WTC11 (cell line): ENCODE results near the gene AVEN.

Source experiments
- ATF1 ChIP-seq: sonication (generic); formaldehyde crosslinking; IDR thresholded peaks from 2 replicates; pipeline ENCODE4 v1.8.1; 2023; ENCODE audit warnings: mild to moderate bottlenecking, moderate library complexity, missing genetic modification reagents
- ATF3 ChIP-seq: sonication (generic); formaldehyde crosslinking; conservative IDR thresholded peaks from 2 replicates; pipeline ENCODE4 v1.8.1; 2022; ENCODE audit warnings: mild to moderate bottlenecking, missing genetic modification reagents
- CREB1 ChIP-seq: sonication (generic); formaldehyde crosslinking; IDR thresholded peaks from 2 replicates; pipeline ENCODE4 v1.8.0; 2023; ENCODE audit warnings: mild to moderate bottlenecking, missing genetic modification reagents
- CTCF ChIP-seq: fragments of 200-600 bp; IDR thresholded peaks from 2 replicates; pipeline ENCODE4 v1.8.0; 2022; ENCODE audit warnings: antibody characterized with exemption
- FOXK1 ChIP-seq: sonication (generic); formaldehyde crosslinking; IDR thresholded peaks from 2 replicates; pipeline ENCODE4 v1.8.0; 2022; ENCODE audit warnings: mild to moderate bottlenecking, moderate library complexity, missing genetic modification reagents
- HMGA2 ChIP-seq: fragments of 250-450 bp; sonication (Bioruptor Pico); IDR thresholded peaks from 2 replicates; pipeline ENCODE4 v1.4.0; 2021; ENCODE audit warnings: mild to moderate bottlenecking, moderate library complexity
- NFATC4 ChIP-seq: fragments of 250-450 bp; sonication (Bioruptor Pico); IDR thresholded peaks from 2 replicates; pipeline ENCODE4 v1.9.0; 2021; ENCODE audit warnings: mild to moderate bottlenecking
- PRRX2 ChIP-seq: fragments of 250-450 bp; sonication (Bioruptor Pico); IDR thresholded peaks from 2 replicates; pipeline ENCODE4 v1.8.0; 2021; ENCODE audit warnings: mild to moderate bottlenecking
- RELA ChIP-seq: sonication (generic); formaldehyde crosslinking; IDR thresholded peaks from 2 replicates; pipeline ENCODE4 v1.8.1; 2022; ENCODE audit warnings: missing genetic modification reagents, mild to moderate bottlenecking, borderline replicate concordance
- ZNF281 ChIP-seq: sonication (generic); formaldehyde crosslinking; IDR thresholded peaks from 2 replicates; pipeline ENCODE4 v1.8.0; 2023; ENCODE audit warnings: mild to moderate bottlenecking, missing genetic modification reagents
- TF ChIP-seq, protein P1 (sequence below): sonication (generic); formaldehyde crosslinking; IDR thresholded peaks from 2 replicates; pipeline ENCODE4 v1.8.1; 2023; ENCODE audit warnings: mild to moderate bottlenecking, missing genetic modification reagents, moderate library complexity
- TF ChIP-seq, protein P2 (sequence below): sonication (generic); formaldehyde crosslinking; IDR thresholded peaks from 2 replicates; pipeline ENCODE4 v1.8.1; 2023; ENCODE audit warnings: mild to moderate bottlenecking, missing genetic modification reagents

DNA sequence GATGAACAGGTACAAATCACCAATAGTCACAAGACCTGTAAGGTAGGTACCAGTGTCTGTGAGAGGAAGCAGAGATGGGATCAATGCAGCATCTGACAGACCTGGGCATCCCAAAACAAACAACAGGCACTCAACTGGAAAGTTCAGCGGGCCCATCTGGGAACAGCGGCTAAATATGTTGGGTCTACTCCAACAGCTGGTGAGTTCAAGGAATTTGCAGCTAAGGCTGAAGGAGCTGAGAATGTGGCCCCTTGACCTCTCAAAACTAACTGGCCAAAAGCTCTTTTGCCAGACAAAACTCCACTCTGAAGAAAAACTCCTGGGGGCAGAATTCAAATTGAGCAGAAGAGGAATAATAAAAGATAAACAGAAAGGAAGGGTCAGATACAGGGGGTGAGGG lies 24.4 kb downstream of the AVEN start:
- TF ChIP-seq HMGA2 (CRISPR knock-in tag) (no peak), FOXK1 (CRISPR knock-in tag) (no peak), CTCF (no peak), ATF1 (CRISPR knock-in tag) (no peak), RELA (CRISPR knock-in tag) (no peak), PRRX2 (CRISPR knock-in tag) (no peak), ZNF281 (no peak), CREB1 (CRISPR knock-in tag) (no peak), ATF3 (CRISPR knock-in tag) (no peak), NFATC4 (CRISPR knock-in tag) (no peak)
- TF ChIP-seq, protein P1, sequence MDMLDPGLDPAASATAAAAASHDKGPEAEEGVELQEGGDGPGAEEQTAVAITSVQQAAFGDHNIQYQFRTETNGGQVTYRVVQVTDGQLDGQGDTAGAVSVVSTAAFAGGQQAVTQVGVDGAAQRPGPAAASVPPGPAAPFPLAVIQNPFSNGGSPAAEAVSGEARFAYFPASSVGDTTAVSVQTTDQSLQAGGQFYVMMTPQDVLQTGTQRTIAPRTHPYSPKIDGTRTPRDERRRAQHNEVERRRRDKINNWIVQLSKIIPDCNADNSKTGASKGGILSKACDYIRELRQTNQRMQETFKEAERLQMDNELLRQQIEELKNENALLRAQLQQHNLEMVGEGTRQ (CRISPR knock-in tag) = no peak
- TF ChIP-seq, protein P2, sequence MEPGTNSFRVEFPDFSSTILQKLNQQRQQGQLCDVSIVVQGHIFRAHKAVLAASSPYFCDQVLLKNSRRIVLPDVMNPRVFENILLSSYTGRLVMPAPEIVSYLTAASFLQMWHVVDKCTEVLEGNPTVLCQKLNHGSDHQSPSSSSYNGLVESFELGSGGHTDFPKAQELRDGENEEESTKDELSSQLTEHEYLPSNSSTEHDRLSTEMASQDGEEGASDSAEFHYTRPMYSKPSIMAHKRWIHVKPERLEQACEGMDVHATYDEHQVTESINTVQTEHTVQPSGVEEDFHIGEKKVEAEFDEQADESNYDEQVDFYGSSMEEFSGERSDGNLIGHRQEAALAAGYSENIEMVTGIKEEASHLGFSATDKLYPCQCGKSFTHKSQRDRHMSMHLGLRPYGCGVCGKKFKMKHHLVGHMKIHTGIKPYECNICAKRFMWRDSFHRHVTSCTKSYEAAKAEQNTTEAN (CRISPR knock-in tag) = no peak
